SHP77 (cell line): ENCODE data around the gene TAPBP.
A peak's percentile ranks its signal among the peaks of the same experiment; 100 is the strongest.
"Not testable (repeated sequence)": the region's sequence is repeated elsewhere in the genome, so short reads cannot be mapped to it uniquely, and the experiment has no call there.

Experiments used
- DNase-seq, 2 experiments: peaks; one replicate each; lab custom pipeline; 2025; lab: John Stamatoyannopoulos, UW

The TAPBP gene

DNA sequence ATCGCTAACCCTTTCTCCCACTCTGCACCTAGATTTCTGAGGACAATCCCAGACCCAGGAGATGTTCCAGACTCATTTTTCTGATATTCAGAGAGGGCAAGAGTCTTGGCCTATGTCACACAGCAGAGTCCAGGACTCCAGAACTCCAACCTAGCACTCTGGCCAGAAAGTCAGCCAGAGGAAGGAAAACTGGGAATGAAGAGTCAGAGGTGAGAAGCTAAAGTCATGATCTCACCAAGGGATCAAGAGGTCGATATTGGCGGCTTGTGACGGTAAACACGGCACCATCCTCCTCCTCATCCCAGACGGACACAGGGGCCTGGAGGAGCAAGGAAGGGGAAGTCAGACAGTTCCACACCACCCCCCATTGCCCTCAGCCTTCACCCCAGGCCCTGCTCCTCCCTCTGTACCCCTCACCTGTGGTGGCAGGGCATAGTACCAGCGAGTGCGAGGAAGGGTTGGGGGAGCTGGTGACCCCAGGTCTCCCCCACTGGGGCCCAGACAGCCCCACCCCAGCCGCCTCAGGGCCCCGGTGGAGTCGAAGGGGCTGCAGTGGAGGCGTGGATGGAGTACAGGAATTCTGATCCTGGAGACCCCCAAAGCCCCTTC, 17.0 kb downstream of the TAPBP start:
- no peak for DNase-seq

DNA sequence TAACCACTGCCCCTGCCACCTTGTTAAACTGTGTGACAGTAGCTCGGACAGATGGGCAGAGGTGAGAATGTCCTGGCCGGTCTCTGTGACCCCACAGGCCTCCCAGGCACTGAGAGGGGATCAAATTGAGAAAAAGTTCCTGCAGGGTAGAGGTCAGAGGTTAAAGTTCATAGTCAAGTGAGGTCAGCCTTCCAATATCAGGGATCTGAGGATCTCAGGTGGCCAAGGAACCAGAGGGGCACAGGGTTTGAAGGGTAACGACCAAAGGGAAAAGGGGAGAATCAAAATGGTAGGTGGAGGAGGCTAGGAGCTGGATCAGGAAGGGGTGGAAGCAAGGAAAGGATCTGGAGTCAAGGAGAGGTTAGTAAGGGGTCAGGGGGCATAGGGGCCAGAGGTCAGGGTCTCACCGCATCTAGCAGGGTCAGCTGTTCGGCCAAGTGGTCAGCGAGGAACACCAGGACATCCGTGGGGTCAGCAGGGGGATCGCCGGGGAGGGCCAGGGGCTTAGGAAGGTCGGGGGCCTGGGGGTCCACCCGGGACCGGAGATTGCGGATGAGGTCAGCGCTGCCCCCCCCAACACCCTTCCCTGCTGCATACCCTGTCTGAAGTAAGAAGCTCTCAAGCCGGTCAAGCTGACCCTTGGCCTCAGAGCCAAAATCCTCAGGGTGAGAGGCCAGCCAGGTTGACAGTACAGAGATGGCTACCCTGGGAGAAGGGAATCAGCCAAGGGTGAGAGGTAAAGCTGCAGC, 18.1 kb downstream of the TAPBP start:
- DNase-seq, result no peak

- no peak for DNase-seq
Measured at GRCh38 chr6:33294086-33294823, 19.6 kb downstream of the TAPBP start.

DNA sequence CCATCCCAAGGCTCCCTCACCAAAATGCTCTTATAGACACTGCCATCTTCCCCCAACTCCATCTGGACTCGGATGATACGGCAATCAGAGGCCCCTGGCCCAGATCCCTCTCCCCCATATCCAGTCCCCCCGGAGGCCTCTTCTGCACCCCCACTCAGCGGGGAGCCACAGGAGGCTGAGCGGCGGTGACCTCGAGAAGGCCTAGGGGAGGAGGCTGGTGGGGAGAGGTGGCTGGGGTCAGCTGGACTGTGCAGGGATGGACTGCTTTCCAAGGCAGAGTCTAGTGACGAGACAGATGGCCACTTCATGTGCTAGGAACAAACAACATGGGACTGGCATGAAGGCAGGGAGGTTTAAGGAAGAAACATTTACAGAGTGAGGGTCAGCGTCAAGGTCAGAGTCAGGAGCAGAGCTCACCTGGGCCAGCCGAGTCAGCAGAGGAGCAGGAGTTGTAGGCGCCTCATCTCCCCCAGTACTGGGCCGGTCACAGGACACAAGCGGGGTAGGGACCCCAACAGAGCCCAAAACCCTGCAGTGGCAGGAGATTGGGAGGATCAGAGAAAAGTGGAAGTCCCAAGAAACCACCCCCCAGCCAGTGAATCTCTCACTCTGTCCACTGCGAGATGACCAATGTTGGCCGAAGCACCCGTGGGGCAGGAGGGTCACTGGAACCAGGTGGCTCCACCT, 20.7 kb downstream of the TAPBP start:
- DNase-seq, result no peak

DNA sequence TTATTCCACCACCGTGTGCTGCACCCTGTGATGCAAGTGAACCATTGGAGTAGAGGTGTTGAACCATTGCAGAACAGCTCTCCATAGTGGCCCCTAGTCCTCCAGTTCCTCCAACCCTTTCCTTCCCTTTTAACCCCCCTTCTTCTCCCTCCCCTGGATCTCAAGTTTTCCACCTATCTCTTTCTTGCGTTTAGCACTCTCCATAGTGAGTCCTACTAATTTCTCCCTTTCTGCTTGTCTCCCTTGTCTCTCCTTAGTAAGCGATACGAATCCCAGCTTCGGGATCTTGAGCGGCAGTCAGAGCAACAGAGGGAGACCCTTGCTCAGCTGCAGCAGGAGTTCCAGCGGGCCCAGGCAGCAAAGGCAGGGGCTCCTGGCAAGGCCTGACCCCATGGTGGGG, 23.4 kb downstream of the TAPBP start:
- DNase-seq, result no peak

GRCh38 chr6:33289784-33290315, 24.0 kb downstream of the TAPBP start:
- no peak for DNase-seq

- DNase-seq, result peak; percentile 90 to 91
Measured at GRCh38 chr6:33288921-33289783, 24.7 kb downstream of the TAPBP start, which contains the start of the genes PFDN6 and WDR46. PFDN6 (plus strand) TSS chr6:33289601; CDS start chr6:33289857, 256 bp downstream. WDR46 (minus strand) TSS chr6:33289239; CDS start chr6:33289170, 69 bp downstream.

- no peak for DNase-seq
Measured at GRCh38 chr6:33288141-33288920, 25.5 kb downstream of the TAPBP start.

DNA sequence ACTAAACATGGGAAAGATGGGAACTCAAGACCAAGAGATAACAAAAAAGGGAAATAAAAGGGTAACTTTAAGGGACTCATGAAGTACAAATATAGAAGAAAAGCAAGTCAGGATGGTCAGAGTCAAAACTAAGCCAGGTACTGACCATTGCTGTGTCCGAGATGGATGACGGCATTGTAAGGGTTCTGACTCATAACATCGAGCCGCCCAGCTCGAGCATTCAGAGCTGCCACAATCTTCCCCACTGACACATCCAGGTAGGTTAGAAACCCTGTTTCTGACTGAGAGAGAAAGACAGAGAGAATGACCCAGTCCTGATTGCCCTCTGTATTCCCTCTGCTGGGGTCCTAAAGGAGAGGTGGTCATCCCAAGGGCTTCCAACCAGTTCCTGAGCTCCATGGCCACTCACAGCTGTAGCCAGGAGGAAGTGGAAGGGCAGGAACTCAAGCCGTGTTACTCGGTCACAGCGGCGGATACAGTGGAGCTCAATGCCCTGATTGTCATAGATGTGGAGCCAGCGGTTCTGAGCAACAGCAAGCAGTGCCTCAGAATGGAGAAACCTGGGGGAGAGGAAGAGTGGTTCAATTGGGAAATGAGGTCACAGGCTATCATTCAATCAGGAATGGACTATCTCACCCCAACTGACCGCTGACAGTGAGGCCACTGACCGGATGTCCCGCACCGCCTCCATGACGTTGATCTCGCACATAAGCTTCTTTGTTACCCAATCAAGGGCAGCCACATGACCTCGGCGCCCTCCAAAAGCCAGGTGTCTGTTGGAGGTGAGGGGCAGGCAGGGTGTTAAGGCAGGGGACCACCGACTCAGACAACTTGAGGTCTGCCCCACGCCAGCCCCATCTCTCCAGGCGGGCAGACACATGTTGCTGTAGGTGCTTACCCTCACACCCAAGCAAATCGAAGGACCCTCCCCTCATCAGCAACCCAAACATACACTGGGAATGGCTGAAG, 26.6 kb downstream of the TAPBP start:
- DNase-seq, result no peak

DNA sequence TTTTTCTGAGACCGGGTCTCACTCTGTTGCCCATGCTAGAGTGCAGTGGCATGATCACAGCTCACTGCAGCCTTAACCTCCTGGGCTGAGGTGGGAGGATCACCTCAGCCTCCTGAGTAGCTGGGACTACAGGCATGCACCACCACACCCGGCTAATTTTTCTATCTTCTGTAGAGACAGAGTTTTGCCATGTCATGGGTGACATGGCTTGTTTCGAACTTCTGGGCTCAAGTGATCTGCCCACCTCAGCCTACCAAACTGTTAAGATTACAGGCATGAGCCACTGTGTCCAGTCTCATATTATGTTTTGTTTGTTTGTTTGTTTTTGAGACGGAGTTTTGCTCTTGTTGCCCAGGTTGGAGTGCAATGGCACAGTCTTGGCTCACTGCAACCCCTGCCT, 28.7 kb downstream of the TAPBP start:
- DNase-seq, result not testable (repeated sequence)

GRCh38 chr6:33280539-33280938, 33.3 kb downstream of the TAPBP start:
- no peak for DNase-seq

DNA sequence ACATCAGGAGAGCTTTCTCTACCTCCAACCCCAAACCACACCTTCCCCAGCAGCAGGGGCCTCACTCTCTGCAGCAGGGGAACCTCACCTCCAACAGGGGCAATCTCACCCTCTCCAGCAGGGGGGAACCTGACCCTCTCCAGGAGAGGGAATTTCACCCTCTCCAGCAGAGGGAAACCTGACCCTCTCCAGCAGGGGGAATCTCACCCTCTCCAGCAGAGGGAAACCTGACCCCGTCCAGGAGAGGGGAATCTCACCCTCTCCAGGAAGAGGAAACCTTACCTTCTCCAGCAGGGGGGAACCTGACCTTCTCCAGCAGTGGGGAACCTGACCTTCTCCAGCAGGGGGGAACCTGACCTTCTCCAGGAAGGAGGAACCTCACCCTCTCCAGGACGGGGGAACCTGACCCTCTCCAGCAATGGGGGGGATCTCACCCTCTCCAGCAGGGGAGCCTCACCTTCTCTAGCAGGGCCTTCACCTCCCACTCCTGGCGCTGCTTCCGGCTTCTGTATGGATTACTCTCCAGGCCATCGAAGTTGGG, 33.8 kb downstream of the TAPBP start:
- DNase-seq, result peak; percentile 38 to 51

GRCh38 chr6:33279257-33279695, 34.6 kb downstream of the TAPBP start:
- DNase-seq, result no peak

DNA sequence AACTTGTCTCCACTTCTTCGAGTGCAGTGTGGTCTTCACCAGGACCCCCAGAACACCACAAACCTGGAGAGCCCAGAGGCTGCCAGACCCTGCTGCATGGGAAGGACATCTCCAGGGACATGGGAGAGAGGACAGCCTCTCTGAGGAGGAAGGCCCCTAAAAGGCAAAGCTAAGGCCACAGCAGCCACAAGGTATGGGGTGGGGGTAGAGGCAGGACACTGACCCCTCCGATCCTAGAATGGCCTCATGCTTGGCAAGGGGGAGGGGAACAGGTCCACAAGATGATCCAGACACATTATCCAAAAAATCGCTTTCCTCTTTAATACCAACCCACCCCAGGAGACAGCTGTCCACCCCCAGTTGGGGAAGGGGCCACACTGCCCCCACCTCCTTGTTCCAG, 35.1 kb downstream of the TAPBP start:
- no peak for DNase-seq

DNA sequence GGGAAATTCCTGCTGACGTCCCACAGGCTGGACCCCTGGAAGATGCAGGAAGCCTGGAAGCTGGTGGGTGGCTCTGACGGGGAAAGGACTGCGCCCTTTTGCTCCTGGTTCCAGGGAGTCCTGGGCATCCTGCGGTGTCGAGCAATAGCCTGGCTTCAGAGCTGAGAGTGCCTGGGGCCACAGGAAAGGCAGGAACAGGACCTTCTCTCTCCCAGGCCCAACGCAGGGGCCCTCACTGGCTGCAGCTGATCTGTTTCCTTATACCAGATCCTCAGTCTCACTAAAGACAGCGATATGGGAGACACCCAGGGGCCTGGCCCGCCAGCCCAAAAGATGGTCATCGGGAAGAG, 35.5 kb downstream of the TAPBP start:
- DNase-seq, result no peak

- no peak for DNase-seq
Measured at GRCh38 chr6:33277663-33278391, 36.1 kb downstream of the TAPBP start.

DNA sequence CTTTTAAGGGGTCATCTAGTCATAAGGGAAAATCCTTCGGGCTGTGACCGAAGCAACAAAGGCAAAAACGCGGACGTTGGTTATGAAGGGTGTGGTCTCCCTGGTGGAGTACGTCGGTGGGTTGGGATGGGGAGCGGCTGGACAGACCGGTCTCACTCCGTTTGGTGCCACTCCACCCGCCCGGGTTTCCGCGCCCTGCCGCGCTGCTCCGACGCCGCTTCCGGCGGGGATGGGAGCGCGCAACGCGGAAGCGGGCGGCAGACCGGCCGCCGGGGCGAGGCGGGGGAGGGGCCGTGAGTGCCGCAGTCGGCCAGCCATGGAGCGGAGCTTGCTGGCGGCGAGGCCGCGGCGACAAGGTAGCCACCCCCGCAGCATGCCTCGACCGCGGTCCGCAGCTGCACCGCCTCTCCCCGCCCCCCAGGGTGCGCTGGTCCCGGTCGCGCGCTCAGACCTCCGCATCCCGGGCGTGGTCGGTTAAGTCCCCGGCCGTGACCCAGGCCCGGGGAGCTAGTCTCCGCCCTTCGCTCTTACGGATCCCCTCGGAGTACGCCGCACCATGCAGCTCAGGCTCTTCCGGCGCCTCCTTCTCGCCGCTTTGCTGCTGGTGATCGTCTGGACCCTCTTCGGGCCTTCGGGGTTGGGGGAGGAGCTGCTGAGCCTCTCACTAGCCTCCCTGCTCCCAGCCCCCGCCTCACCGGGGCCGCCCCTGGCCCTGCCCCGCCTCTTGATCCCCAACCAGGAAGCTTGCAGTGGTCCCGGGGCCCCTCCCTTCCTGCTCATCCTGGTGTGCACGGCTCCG, 36.8 kb downstream of the TAPBP start, which contains the start of gene B3GALT4:
Gene B3GALT4 (plus strand): TSS at position 260 of the 799 bp plus-strand sequence. CDS start 297 bp downstream, at position 557.
- peak; percentile 82 to 84 for DNase-seq
